ENCODE results near the gene ANKRD40CL. TPM values are rescaled to one million over a fixed set of nuclear protein-coding genes. Genes with fewer than 3 reads are reported as not detected.
"Not testable (repeated sequence)": the region's sequence is repeated elsewhere in the genome, so short reads cannot be mapped to it uniquely, and the experiment has no call there.

Gene ANKRD40CL, protein sequence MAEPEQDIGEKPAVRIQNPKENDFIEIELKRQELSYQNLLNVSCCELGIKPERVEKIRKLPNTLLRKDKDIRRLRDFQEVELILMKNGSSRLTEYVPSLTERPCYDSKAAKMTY
- total RNA-seq = not detected

DNA sequence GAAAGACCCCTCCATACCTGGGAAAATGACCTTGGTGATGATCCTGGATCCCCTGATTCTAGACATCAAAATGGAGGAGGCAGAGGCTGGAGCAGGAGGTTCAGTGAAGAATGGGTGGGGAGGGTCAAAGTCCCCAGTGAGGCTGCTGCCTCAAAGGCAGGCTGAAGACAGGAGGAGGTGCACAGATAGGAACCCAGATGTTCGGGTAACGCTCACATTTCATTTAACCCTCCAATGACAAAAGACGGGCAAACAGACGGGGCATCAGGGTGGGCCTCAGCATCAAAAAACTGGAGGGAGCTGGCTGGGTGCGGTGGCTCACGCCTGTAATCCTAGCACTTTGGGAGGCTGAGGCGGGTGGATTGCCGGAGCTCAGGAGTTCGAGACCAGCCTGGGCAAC is at the start of gene ANKRD40CL:
Gene ANKRD40CL (minus strand): TSS at position 73 of the 400 bp plus-strand sequence. CDS start 605 bp downstream, outside the sequence.
- DNase-seq = no peak

DNA sequence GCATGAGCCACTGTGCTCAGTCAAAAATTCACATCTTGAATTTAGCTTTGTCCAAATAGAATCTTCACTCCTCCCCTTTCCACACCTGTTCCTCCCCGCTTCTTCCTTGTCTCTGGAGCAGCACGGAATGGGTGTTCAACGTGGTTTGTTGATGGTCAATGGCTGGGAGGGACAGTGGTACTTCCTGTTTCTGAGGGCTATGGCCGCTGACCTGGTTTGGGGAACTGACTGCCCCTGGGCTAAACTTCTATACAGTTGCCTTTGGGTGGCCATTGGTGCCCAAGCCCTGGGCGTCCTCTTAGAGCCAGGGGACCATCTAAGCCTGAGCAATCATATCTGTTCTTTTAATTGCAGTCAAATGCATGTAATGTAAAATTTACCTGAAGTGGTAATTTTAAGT is 49.0 kb upstream of the ANKRD40CL start:
- no peak for DNase-seq

- no peak for DNase-seq
These were observed 48.1 kb upstream of the ANKRD40CL start for GRCh38 chr17:50815400-50815799.

- no peak for DNase-seq
These were observed 46.3 kb upstream of the ANKRD40CL start for GRCh38 chr17:50813583-50813982.

GRCh38 chr17:50808888-50809287 is 41.6 kb upstream of the ANKRD40CL start:
- no peak for DNase-seq

DNA sequence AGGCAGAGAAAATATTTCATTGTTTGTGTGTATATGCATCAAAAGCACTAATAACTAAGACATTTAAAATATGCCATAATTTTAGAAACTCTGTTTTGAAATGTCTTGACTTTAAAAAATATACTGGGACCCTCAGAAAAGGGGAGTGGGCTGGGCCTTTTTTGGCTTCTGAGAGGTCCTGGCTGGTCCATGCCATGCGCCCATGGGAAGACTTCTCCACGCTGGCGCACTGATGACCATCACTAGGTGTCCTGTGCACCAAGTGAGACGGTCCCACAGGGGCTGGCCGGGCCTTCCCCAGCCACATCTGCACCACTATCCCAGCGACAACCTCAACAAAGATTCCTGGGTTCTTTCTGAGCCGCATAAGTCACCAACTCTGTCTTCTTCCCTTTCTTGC is 41.1 kb upstream of the ANKRD40CL start:
- DNase-seq = no peak

DNA sequence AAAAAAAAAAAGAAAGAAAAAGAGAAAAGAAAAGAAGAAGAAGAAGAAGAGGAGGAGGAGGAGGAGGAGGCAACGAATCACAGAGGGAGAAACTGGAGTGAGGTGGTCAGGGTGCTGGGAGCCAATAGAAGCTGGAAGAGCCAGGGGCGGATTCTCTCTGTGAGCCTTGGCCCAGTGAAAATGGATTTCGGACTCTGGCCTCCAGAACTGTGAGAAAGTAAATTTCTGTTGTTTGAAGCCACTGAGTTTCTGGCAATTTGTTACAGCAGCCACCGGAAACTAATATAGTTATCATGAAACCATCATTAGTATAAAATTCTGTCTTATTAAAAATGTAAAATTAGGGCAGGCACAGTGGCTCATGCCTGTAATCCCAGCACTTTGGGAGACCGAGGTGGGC is 40.4 kb upstream of the ANKRD40CL start:
- DNase-seq = no peak

DNA sequence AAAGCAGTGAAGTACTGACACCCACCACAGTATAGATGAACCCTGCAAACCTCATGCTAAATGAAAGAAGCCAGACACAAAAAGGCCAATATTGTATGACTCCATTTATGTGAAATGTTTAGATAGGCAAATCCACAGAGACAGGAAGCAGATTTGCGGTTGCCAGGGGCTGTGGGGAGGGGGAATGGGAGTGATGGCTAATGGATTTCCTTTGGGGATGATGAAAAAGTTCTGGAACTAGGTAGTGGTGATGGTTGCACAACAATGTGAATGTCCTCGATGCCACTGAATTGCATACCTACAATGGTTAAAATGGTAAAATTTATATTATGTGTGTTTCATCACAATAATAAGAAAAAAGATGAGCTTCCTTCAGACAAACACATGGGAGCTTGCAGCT is 39.7 kb upstream of the ANKRD40CL start:
- DNase-seq = no peak

DNA sequence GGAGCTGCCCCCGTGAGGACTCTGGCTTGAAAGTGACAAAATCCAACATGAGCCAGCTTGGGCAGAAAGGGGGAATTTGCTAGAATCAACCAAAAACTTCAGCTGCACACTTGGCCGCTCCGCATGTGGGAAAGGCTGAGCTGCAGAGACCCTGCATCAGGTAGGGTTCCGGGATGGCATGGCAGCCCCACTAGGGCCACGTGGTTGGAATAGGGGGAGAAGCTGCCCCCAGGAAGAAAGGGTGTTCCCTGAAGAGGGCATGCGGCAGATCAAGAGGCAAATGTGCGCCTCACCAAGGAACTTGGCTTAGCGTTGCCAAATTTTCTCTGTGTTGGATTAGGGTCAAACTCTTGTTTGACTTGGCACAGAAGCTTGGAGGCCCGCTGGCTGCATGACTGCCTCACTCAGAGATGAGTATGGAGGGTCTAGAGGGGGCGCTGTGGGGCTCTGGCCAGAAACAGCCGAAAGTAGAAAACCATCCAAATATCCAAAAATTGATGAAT is 38.9 kb upstream of the ANKRD40CL start:
- DNase-seq = no peak

- no peak for DNase-seq
These were observed 38.2 kb upstream of the ANKRD40CL start for GRCh38 chr17:50805486-50805885.

- not testable (repeated sequence) for DNase-seq
These were observed 37.6 kb upstream of the ANKRD40CL start for GRCh38 chr17:50804749-50805475.

- DNase-seq = no peak
These were observed 36.4 kb upstream of the ANKRD40CL start for GRCh38 chr17:50803676-50804075.

DNA sequence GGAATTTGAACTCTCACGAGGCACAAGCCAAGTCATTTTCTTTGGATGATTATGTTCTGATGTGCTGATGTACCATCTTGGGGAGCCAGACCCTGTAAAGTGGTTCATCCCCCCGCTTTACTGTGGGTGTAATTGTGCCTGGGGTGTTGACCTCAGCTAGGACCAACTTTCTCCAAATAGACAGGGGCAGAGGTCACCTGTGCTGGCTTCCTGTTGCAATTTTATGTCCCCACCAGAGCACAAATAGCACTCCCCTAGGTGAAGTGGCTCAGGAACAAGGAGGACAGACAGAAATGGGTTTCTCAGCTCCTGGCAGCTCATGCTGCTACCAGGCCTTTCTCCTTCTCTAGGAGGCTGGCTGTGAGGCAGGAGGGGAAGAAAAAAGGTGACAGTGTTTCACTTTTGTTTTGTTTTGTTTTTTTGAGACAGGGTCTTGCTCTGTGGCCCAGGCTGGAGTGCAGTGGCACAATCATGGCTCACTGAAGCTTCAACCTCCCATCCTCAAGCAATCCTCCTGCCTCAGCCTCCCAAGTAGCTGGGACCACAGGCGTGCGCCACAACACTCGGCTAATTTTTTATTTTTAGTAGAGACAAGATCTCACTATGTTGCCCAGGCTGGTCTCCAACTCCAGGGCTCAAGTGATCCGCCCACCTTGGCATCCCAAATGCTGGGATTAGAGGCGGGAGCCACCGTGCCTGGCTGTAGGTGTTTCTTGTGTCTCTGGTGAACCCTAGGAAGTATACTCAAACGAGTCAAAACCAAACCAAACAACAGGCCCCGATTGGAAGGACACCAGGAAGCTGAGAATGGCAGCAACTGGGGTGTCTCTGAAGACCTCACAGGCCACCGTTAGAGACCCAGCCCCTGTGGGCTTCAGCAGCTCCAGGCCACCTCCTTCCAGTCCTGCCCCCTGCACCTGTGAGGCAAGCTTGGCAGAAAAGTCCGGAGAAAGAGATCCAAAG is 35.6 kb upstream of the ANKRD40CL start:
- no peak for DNase-seq

GRCh38 chr17:50800196-50800700 is 32.9 kb upstream of the ANKRD40CL start:
- DNase-seq = no peak

- no peak for DNase-seq
These were observed 32.3 kb upstream of the ANKRD40CL start for GRCh38 chr17:50799582-50799981.

DNA sequence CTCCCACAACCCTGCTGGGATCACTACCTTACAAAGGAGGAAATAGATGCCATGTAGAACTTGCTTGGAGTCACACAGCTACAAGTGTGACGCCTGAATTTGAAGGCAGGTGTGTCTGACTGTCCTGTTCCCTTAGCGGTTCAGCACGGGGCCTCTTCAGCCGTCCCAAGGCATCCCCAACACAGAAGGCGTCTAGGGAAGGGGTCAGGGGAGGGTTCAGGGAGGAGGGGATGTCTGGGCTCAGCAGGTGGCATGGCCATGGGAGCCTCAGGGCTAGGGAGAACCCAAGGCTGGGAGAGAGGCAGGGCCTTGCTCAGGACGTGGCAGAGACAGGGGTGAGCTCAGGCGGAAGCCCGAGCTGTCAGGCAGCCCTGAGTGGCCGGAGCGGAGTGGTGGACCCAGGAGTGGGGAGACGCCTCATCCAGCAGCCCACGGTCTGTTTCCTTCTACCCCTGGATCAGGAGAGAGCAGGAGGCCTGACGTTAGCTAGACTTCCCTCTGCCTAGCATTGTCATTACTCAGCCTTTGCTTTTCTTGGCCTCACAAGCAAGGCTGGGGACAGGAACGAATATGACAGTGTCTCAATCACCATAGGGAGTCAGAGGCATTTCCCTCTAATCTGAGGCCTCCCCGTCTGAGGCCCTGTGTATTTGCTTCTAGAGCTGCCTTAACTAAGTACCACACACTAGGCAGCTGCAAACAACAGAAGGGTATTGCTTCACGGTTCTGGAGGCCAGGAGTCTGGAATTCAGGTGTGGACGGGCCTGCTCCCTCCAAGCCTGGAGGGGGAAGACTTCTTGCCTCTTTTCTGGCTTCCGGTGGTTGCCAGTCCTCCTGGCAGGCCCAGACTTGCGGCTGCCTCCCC is 31.3 kb upstream of the ANKRD40CL start:
- DNase-seq = no peak

DNA sequence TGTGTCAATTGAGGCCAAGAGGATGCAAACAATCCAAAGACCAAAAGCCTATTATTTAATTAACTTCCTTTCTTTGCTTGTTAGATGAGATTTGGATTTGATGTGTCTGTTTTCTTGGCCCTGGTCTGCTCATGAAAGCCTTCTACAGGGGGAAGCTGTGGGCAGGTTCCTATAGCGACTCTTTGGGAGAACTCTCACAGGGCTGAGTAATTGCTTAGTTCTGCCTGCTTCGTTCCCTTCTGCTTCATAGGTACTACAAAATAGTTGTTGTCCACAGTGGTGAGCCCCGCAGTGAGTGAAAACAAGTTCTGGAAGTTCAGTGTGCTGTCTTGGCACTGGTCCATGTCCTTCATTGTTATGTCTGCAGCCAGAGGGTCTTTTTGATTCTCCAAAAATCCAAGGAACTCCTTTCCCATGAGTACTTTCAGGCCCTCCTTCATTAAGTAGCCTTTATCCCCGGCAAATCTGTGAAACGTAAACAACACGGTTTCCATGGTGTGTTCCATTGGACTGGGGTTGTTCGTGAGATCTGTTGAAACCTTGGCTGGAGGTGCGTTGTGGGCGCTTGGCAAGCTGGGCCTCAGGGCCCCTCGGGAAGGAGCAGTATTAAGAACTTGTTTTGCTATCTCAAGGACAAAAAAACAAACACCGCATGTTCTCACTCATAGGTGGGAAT is 30.0 kb upstream of the ANKRD40CL start:
- no peak for DNase-seq

DNA sequence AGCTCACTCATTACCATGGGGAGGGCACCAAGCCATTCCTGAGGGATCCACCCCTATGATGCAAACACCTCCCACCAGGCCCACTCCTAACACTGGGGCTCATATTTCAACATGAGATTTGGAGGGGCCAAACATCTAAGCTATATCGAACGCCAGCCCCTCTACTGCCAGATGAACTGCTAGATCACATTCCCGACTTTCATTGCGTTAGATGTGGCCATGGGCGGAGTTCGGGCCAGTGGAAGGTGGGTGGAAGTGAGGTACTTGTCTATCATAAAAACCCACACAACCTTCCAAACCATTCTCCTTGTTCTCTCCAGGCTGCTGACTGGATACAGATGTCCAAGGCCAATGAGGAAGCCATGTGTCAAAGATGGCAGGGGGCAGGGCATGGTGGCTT is 27.0 kb upstream of the ANKRD40CL start:
- no peak for DNase-seq

- no peak for DNase-seq
These were observed 25.7 kb upstream of the ANKRD40CL start for GRCh38 chr17:50793007-50793406.

GRCh38 chr17:50792132-50792531 is 24.8 kb upstream of the ANKRD40CL start:
- no peak for DNase-seq

DNA sequence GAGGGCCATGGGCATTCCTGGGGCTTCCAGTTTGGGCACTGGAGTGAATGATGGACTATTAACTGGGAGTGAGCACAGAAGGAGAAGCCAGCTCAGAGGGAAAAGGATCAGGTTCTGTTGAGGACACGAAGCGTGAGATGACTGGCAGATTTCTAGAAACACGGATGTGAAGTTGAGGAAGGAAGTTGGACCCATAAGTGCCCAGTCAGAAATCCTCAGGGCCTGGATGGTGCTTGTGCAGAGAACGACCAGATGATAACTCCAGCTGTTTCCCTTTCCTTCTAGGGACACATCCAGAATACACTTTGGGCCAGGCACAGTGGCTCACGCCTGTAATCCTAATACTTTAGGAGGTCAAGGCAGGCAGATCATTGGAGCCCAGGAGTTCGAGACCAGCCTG is 23.3 kb upstream of the ANKRD40CL start:
- DNase-seq = no peak

Measured in skin of body (tissue), 2 donors.